ENCODE measurements around the gene PRPF6.
"Not testable (repeated sequence)": the region's sequence is repeated elsewhere in the genome, so short reads cannot be mapped to it uniquely, and the experiment has no call there.

Gene PRPF6

GRCh38 chr20:63960654-63961621 is 20.0 kb upstream of the PRPF6 start:
- DNase-seq (ENCODE audit: low read depth) = not testable (repeated sequence)

GRCh38 chr20:63961664-63962425 is 19.1 kb upstream of the PRPF6 start:
- no peak for DNase-seq (ENCODE audit: low read depth)

- DNase-seq (ENCODE audit: low read depth) = no peak
Measured at GRCh38 chr20:63962426-63963347, 18.2 kb upstream of the PRPF6 start.

- no peak for DNase-seq (ENCODE audit: low read depth)
Measured at GRCh38 chr20:63963348-63963741, 17.6 kb upstream of the PRPF6 start.

GRCh38 chr20:63963784-63964301 is 17.1 kb upstream of the PRPF6 start:
- no peak for DNase-seq (ENCODE audit: low read depth)

- no peak for DNase-seq (ENCODE audit: low read depth)
Measured at GRCh38 chr20:63964412-63964811, 16.5 kb upstream of the PRPF6 start.

GRCh38 chr20:63966172-63966943 is 14.6 kb upstream of the PRPF6 start:
- no peak for DNase-seq (ENCODE audit: low read depth)

- no peak for DNase-seq (ENCODE audit: low read depth)
Measured at GRCh38 chr20:63966944-63967322, 14.0 kb upstream of the PRPF6 start.

GRCh38 chr20:63967330-63968135 is 13.4 kb upstream of the PRPF6 start:
- DNase-seq (ENCODE audit: low read depth) = no peak

- no peak for DNase-seq (ENCODE audit: low read depth)
Measured at GRCh38 chr20:63968136-63968927, 12.6 kb upstream of the PRPF6 start.

- DNase-seq (ENCODE audit: low read depth) = no peak
Measured at GRCh38 chr20:63968928-63969760, 11.8 kb upstream of the PRPF6 start.

- no peak for DNase-seq (ENCODE audit: low read depth)
Measured at GRCh38 chr20:63969838-63970713, 10.9 kb upstream of the PRPF6 start, which contains the start of gene ZNF512B. ZNF512B (minus strand) TSS chr20:63969930; CDS start chr20:63967950, 1,980 bp downstream.

GRCh38 chr20:63970714-63971431 is 10.1 kb upstream of the PRPF6 start:
- DNase-seq (ENCODE audit: low read depth) = no peak

- not testable (repeated sequence) for DNase-seq (ENCODE audit: low read depth)
Measured at GRCh38 chr20:63971960-63972311, 9.0 kb upstream of the PRPF6 start.

GRCh38 chr20:63972312-63973159 is 8.4 kb upstream of the PRPF6 start:
- DNase-seq (ENCODE audit: low read depth) = no peak

GRCh38 chr20:63973160-63973479 is 7.8 kb upstream of the PRPF6 start:
- DNase-seq (ENCODE audit: low read depth) = no peak

Data from GM04503 (cell line).